SK-N-SH (cell line): ENCODE data around the gene C19orf12. TPM values are rescaled to one million over a fixed set of nuclear protein-coding genes. Genes with fewer than 3 reads are reported as not detected.

Experiments
- CTCF ChIA-PET: fragments of 300-600, 350-600 bp; formaldehyde crosslinking; extraction: SDS; loops from one replicate; lab custom pipeline; 2021; lab: Yijun Ruan, JAX
- POLR2A ChIA-PET: fragments of 350-600 bp; sonication (Branson Sonifier 250); formaldehyde crosslinking; extraction: SDS; loops from one replicate; lab custom pipeline; 2020; ENCODE audit warnings: antibody characterized with exemption, inconsistent platforms; lab: Yijun Ruan, JAX
- DNase-seq: peaks from one replicate; pipeline ENCODE4 v3.0.0; 2012
- H2AFZ ChIP-seq: fragments of 200-600 bp; sonication (generic); 2 replicates; pipeline ENCODE4 v1.8.1; 2016; ENCODE audit warnings: antibody characterized with exemption, mild to moderate bottlenecking, low read depth
- H3F3A ChIP-seq: fragments of 200-600 bp; sonication (generic); replicated peaks from 2 replicates; pipeline ENCODE3; 2016; ENCODE audit warnings: antibody characterized with exemption, mild to moderate bottlenecking; ENCODE audit not compliant: insufficient read depth
- H3K27ac ChIP-seq, 2 experiments: fragments of 200-500 bp in 1 of 2; fragments of 200-600 bp in 1 of 2; sonication (Bioruptor generic) in 1 of 2; sonication (generic), shearing (Covaris generic) in 1 of 2; 2 replicates each; pipeline versions ENCODE4 v1.5.1 to v1.6.1; 2014 to 2016; ENCODE audit warnings: low read depth in 2 of 2, inconsistent platforms in 1 of 2, low read length in 1 of 2, mild to moderate bottlenecking in 1 of 2, mixed read lengths in 1 of 2
- H3K27me3 ChIP-seq: fragments of 200-600 bp; sonication (generic), shearing (Covaris generic); 2 replicates; pipeline ENCODE4 v1.6.1; 2016; ENCODE audit warnings: mixed run types; ENCODE audit not compliant: insufficient read depth
- H3K36me3 ChIP-seq, 2 experiments: fragments of 200-500 bp in 1 of 2; fragments of 200-600 bp in 1 of 2; sonication (Bioruptor generic) in 1 of 2; sonication (generic) in 1 of 2; replicated peaks in 1 of 2; 2 replicates each; pipeline versions ENCODE3 to v1.5.1; 2014 to 2016; ENCODE audit warnings: low read length in 1 of 2, mild to moderate bottlenecking in 1 of 2; ENCODE audit not compliant: insufficient read depth in 2 of 2, control insufficient read depth in 1 of 2
- H3K4me1 ChIP-seq, 2 experiments: fragments of 200-500 bp in 1 of 2; fragments of 200-600 bp in 1 of 2; sonication (Bioruptor generic) in 1 of 2; sonication (generic), shearing (Covaris generic) in 1 of 2; 2 replicates each; pipeline versions ENCODE4 v1.5.1 to v1.6.1; 2014 to 2016; ENCODE audit warnings: low read depth in 1 of 2, low read length in 1 of 2, mixed run types in 1 of 2; ENCODE audit not compliant: insufficient read depth in 2 of 2, control insufficient read depth in 1 of 2
- H3K4me2 ChIP-seq: fragments of 200-600 bp; sonication (generic), shearing (Covaris generic); 2 replicates; pipeline ENCODE4 v1.6.1; 2017; ENCODE audit warnings: mixed run types
- H3K4me3 ChIP-seq, 2 experiments: fragments of 200-500 bp in 1 of 2; fragments of 200-600 bp in 1 of 2; sonication (Bioruptor generic) in 1 of 2; sonication (generic), shearing (Covaris generic) in 1 of 2; 2 replicates each; pipeline versions ENCODE4 v1.5.1 to v1.8.1; 2014 to 2016; ENCODE audit warnings: low read depth in 2 of 2, inconsistent platforms in 1 of 2, low read length in 1 of 2, mild to moderate bottlenecking in 1 of 2, mixed read lengths in 1 of 2, moderate library complexity in 1 of 2
- H3K79me2 ChIP-seq: fragments of 200-600 bp; sonication (generic); 2 replicates; pipeline ENCODE4 v1.8.1; 2017; ENCODE audit warnings: mild to moderate bottlenecking; ENCODE audit not compliant: insufficient read depth
- H3K9ac ChIP-seq: fragments of 200-600 bp; sonication (generic); 2 replicates; pipeline ENCODE4 v1.6.1; 2017; ENCODE audit warnings: mixed run types
- H3K9me2 ChIP-seq: fragments of 200-600 bp; sonication (generic); 2 replicates; pipeline ENCODE4 v1.6.1; 2017; ENCODE audit warnings: mixed run types
- H3K9me3 ChIP-seq: fragments of 200-600 bp; sonication (generic); 2 replicates; pipeline ENCODE4 v1.6.1; 2017; ENCODE audit warnings: mixed run types, mild to moderate bottlenecking, moderate library complexity
- H4K20me1 ChIP-seq: fragments of 200-600 bp; sonication (generic); 2 replicates; pipeline ENCODE4 v1.6.1; 2017; ENCODE audit warnings: mild to moderate bottlenecking, mixed run types; ENCODE audit not compliant: insufficient read depth
- CTCF ChIP-seq: fragments of 200-600 bp; sonication (generic); IDR thresholded peaks from 2 replicates; pipeline ENCODE4 v1.6.1; 2017; ENCODE audit warnings: antibody characterized with exemption, mild to moderate bottlenecking, moderate library complexity
- FOSL2 ChIP-seq: IDR thresholded peaks from 2 replicates; pipeline ENCODE4 v1.4.0; 2012; ENCODE audit warnings: low read depth, mild to moderate bottlenecking, moderate library complexity, borderline replicate concordance
- FOXJ3 ChIP-seq: sonication (generic); formaldehyde crosslinking; IDR thresholded peaks from 2 replicates; pipeline ENCODE4 v1.5.1; 2020; ENCODE audit warnings: mild to moderate bottlenecking, missing genetic modification reagents
- FOXM1 ChIP-seq: IDR thresholded peaks from 2 replicates; pipeline ENCODE4 v1.4.0; 2012; ENCODE audit warnings: low read depth, mild to moderate bottlenecking
- MXI1 ChIP-seq: IDR thresholded peaks from 2 replicates; pipeline ENCODE4 v1.6.1; 2012; ENCODE audit warnings: mild to moderate bottlenecking, low read depth, low read length, improper control_type of control experiment
- NRF1 ChIP-seq: IDR thresholded peaks from 2 replicates; pipeline ENCODE4 v1.6.1; 2012; ENCODE audit warnings: low read depth, mild to moderate bottlenecking, low read length
- PBX3 ChIP-seq: IDR thresholded peaks from 2 replicates; pipeline ENCODE4; 2012
- POLR2AphosphoS5 ChIP-seq: IDR thresholded peaks from 2 replicates; pipeline ENCODE4 v1.6.1; 2012; ENCODE audit warnings: low read depth, low read length
- REST ChIP-seq: IDR thresholded peaks from 2 replicates; pipeline ENCODE4 v1.6.1; 2012; ENCODE audit warnings: mild to moderate bottlenecking, low read depth, low read length, moderate library complexity
- RFX5 ChIP-seq: IDR thresholded peaks from 2 replicates; pipeline ENCODE4 v1.6.1; 2012; ENCODE audit warnings: mild to moderate bottlenecking, improper control_type of control experiment, low read length
- SMC3 ChIP-seq: IDR thresholded peaks from 2 replicates; pipeline ENCODE4 v1.6.1; 2012; ENCODE audit warnings: low read depth, low read length, improper control_type of control experiment
- TAF1 ChIP-seq: IDR thresholded peaks from 2 replicates; pipeline ENCODE4 v1.6.1; 2012; ENCODE audit warnings: low read depth, mild to moderate bottlenecking, low read length, moderate library complexity, borderline replicate concordance
- TCF12 ChIP-seq: IDR thresholded peaks from 2 replicates; pipeline ENCODE4 v1.4.0; 2012
- WGBS: methylation state at CpG from one replicate; pipeline ENCODE4 v1.1.6; 2017; ENCODE audit warnings: low lambda C conversion rate; 5-methylcytosine and 5-hydroxymethylcytosine counted together
- polyA plus RNA-seq, 3 experiments: library from polyadenylated mRNA; depleted of rRNA; stranded (reverse); fragments of >200 nt; gene quantifications; 2 replicates each; pipeline ENCODE4 v1.2.3, GENCODE V29; 2012

Gene C19orf12
- polyA plus RNA-seq, 1 of the 3 experiments (the other 2 are of a cell fraction) = 30.5 TPM

GRCh38 chr19:29662604-29663404 lies 52.3 kb downstream of the C19orf12 start (continued):
- TF ChIP-seq CTCF (no peak), MXI1 (no peak), PBX3 (peak; percentile 17; the same call in 1 of the 2 replicates), SMC3 (no peak), RFX5 (no peak), TCF12 (peak; percentile 50), FOXM1 (no peak)

GRCh38 chr19:29662278-29662603 lies 52.8 kb downstream of the C19orf12 start:
- Histone ChIP-seq H4K20me1 (no peaks in the 10 kb centered on the region), H3F3A (peaks cover 18% of the 10 kb centered on the region), H3K79me2 (peaks cover 3% of the 10 kb centered on the region; the same call in 1 of the 2 replicates), H3K27ac (peak overlapping the region; percentile 7 to 84; a peak in 3 of 4 replicates), H3K9me3 (no peaks in the 10 kb centered on the region), H3K36me3 (no peaks in the 10 kb centered on the region), H3K27me3 (no peaks in the 10 kb centered on the region), H3K9ac (peak overlapping the region; percentile 61; the same call in 1 of the 2 replicates), H2AFZ (peak overlapping the region; percentile 81), H3K4me1 (peaks cover 14 to 23% of the 10 kb centered on the region in 2 experiments; a peak in 3 of 4 replicates), H3K9me2 (no peaks in the 10 kb centered on the region), H3K4me2 (peak overlapping the region; percentile 69), H3K4me3 (peak overlapping the region in 1 of 2 experiments; percentile 21; a peak in 1 of 4 replicates)
- no peak for DNase-seq
- whole genome bisulfite sequencing = 5% methylated on average over 1 of the region's 1 CpG
- no peak for TF ChIP-seq FOXJ3 (CRISPR knock-in tag)
- no peak for TF ChIP-seq RFX5
- no peak for TF ChIP-seq TAF1
- no peak for TF ChIP-seq POLR2AphosphoS5
- no peak for TF ChIP-seq NRF1
- TF ChIP-seq FOSL2 = no peak
- TF ChIP-seq REST = no peak
- POLR2A ChIA-PET = interaction anchor here (1.3 kb wide), 1 partner anchor 32 kb away, joined by 3 read pairs; no protein-coding TSS in a partner anchor
- CTCF ChIA-PET = interaction anchor here (1.1 to 3.4 kb wide), 4 partner anchors 15 to 54 kb away, joined by 3 to 17 read pairs (median 6); no protein-coding TSS in a partner anchor
